OCI-LY3 (cell line): ENCODE measurements around the gene ZHX3.

Experiments
- H2AFZ ChIP-seq: fragments of 200-600, 300-600 bp; shearing (Covaris generic); 2 replicates; pipeline ENCODE4 v1.6.0; 2014; ENCODE audit warnings: antibody characterized with exemption, low read depth, low read length
- H3K27ac ChIP-seq: fragments of 200-600, 300-600 bp; sonication (generic); 2 replicates; pipeline ENCODE4 v1.5.1; 2014; ENCODE audit warnings: mild to moderate bottlenecking, low read length, moderate library complexity, mixed read lengths
- H3K27me3 ChIP-seq: fragments of 200-600, 300-600 bp; sonication (generic); 2 replicates; pipeline ENCODE4 v1.6.1; 2014; ENCODE audit warnings: low read depth, low read length, mixed read lengths
- H3K36me3 ChIP-seq: fragments of 200-600, 300-600 bp; sonication (generic); replicated peaks from 2 replicates; pipeline ENCODE3; 2014; ENCODE audit warnings: low read depth, low read length, mixed read lengths
- H3K4me1 ChIP-seq: fragments of 300-600, 200-600 bp; sonication (generic); 2 replicates; pipeline ENCODE4 v1.6.1; 2014; ENCODE audit warnings: low read length, mixed read lengths
- H3K4me2 ChIP-seq: fragments of 200-600, 300-600 bp; sonication (generic); 2 replicates; pipeline ENCODE4 v1.6.1; 2014; ENCODE audit warnings: low read length, mixed read lengths
- H3K4me3 ChIP-seq: fragments of 300-600, 200-600 bp; sonication (generic); 2 replicates; pipeline ENCODE4 v1.5.1; 2014; ENCODE audit warnings: antibody characterized with exemption, mild to moderate bottlenecking, low read length, moderate library complexity
- H3K79me2 ChIP-seq: fragments of 300-600, 200-600 bp; shearing (Covaris generic); 2 replicates; pipeline ENCODE4 v1.6.1; 2014; ENCODE audit warnings: mild to moderate bottlenecking, low read length, mixed read lengths
- H3K9ac ChIP-seq: fragments of 300-600, 200-600 bp; shearing (Covaris generic); 2 replicates; pipeline ENCODE4 v1.6.0; 2014; ENCODE audit warnings: mild to moderate bottlenecking, low read length, moderate library complexity
- H3K9me3 ChIP-seq: fragments of 200-600, 300-600 bp; shearing (Covaris generic); 2 replicates; pipeline ENCODE4 v1.6.1; 2014; ENCODE audit warnings: low read length, mixed read lengths; ENCODE audit not compliant: insufficient read depth
- H4K20me1 ChIP-seq: fragments of 200-600, 300-600 bp; sonication (generic); 2 replicates; pipeline ENCODE4 v1.6.1; 2016; ENCODE audit warnings: low read length, mixed read lengths; ENCODE audit not compliant: insufficient read depth
- CTCF ChIP-seq: fragments of 200-600, 300-600 bp; sonication (generic); IDR thresholded peaks from 2 replicates; pipeline ENCODE4 v1.5.1; 2014; ENCODE audit warnings: antibody characterized with exemption, low read length, low read depth
- EZH2phosphoT487 ChIP-seq: fragments of 200-600 bp; shearing (Covaris generic); IDR thresholded peaks from 2 replicates; pipeline ENCODE4 v1.6.1; 2018; ENCODE audit warnings: antibody characterized with exemption, mixed run types, low read depth

The ZHX3 gene

GRCh38 chr20:41286240-41286851 is 31.2 kb downstream of the ZHX3 start:
- no peak overlapping the region for H3K4me3 ChIP-seq
- H3K4me1 ChIP-seq = peaks cover 12% of the 10 kb centered on the region
- H2AFZ ChIP-seq = no peak overlapping the region
- TF ChIP-seq CTCF (no peak), EZH2phosphoT487 (no peak)
- H3K36me3 ChIP-seq = no peaks in the 10 kb centered on the region
- H3K9ac ChIP-seq = no peak overlapping the region
- H3K79me2 ChIP-seq = no peaks in the 10 kb centered on the region
- no peaks in the 10 kb centered on the region for H3K27me3 ChIP-seq
- no peaks in the 10 kb centered on the region for H4K20me1 ChIP-seq
- no peak overlapping the region for H3K27ac ChIP-seq
- peaks cover 7% of the 10 kb centered on the region; the same call in 1 of the 2 replicates for H3K9me3 ChIP-seq
- H3K4me2 ChIP-seq = no peak overlapping the region

DNA sequence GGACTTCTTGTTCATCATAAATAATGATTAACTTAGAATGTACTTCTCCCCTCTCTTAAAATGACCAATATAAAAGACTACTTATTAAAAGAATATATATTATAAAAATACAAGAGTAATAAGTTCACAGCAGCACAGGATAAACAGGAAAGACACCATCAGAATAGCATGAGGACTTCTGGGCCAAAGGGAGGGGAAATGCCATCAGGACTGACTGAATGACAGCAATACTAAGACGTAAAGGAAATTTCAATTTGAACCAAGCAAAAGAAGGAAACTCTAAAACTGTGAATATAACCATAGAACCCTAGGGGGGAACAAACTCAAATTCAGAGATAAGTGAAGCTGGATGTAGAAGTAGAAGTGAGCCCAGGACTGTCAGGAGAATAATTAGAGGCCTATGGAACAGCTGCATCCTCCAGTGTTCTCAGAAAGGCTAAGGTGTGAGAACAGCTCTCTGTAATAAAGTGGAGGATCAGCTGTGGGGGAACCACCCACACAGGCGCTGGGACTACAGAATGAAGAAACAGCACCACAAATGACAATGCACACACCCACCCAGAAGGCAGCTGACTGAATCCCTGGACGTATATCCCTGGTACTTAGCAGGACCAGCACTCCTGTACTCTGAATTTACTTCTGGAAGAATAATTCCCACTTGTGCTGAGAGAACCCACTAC is 37.8 kb downstream of the ZHX3 start:
- H3K9ac ChIP-seq = no peak overlapping the region
- no peak overlapping the region for H2AFZ ChIP-seq
- no peak overlapping the region for H3K4me2 ChIP-seq
- H3K27ac ChIP-seq = no peak overlapping the region
- H3K4me1 ChIP-seq = no peaks in the 10 kb centered on the region
- no peaks in the 10 kb centered on the region for H3K79me2 ChIP-seq
- H3K36me3 ChIP-seq = no peaks in the 10 kb centered on the region
- TF ChIP-seq CTCF = no peak
- TF ChIP-seq EZH2phosphoT487 = no peak
- H3K27me3 ChIP-seq = no peaks in the 10 kb centered on the region
- H3K9me3 ChIP-seq = no peaks in the 10 kb centered on the region
- no peak overlapping the region for H3K4me3 ChIP-seq
- no peaks in the 10 kb centered on the region for H4K20me1 ChIP-seq

DNA sequence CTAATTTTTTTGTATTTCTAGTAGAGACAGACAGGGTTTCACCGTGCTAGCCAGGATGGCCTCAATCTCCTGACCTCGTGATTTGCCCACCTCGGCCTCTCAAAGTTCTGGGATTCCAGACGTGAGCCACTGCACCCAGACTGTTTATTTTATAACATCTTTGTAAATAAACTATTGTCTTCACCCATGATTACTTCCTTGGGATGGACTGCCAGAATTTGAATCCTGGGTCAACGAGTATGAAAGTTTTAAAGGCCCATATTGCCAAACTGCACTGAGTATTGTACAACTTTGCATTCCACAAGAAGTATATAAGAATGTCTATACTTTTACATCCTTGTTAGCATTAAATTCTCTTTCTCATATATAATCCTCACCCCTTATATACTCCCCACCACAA is 38.6 kb downstream of the ZHX3 start:
- Histone ChIP-seq H3K36me3 (no peaks in the 10 kb centered on the region), H3K4me3 (no peak overlapping the region), H3K27ac (no peak overlapping the region), H3K9me3 (no peaks in the 10 kb centered on the region), H3K27me3 (no peaks in the 10 kb centered on the region), H3K4me1 (no peaks in the 10 kb centered on the region), H4K20me1 (no peaks in the 10 kb centered on the region), H3K9ac (no peak overlapping the region), H3K79me2 (no peaks in the 10 kb centered on the region), H3K4me2 (no peak overlapping the region), H2AFZ (no peak overlapping the region)
- TF ChIP-seq CTCF = no peak

DNA sequence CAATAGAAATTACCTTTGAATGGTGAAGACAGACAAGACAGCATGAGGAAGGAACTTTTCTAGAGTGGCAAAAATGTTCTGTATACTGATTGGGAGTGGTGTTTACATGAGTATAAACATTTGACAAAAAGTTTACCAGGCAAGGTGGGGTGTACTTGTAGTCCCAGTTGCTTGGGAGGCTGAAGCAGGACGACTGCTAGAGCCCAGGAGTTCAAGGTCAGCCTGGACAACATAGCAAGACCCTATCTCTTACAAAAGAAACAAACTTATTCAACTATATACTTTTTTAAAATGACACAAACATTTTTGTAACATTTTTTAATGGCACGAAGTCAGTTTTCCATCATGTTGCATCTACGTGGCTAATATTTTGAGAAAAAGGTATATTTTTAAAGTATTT is 40.5 kb downstream of the ZHX3 start:
- Histone ChIP-seq H3K9me3 (no peaks in the 10 kb centered on the region), H2AFZ (no peak overlapping the region), H3K36me3 (no peaks in the 10 kb centered on the region), H3K27ac (no peak overlapping the region), H3K79me2 (no peaks in the 10 kb centered on the region), H3K4me1 (no peaks in the 10 kb centered on the region), H3K9ac (no peak overlapping the region), H4K20me1 (no peaks in the 10 kb centered on the region), H3K4me3 (no peak overlapping the region), H3K27me3 (no peaks in the 10 kb centered on the region), H3K4me2 (no peak overlapping the region)
- TF ChIP-seq CTCF (no peak), EZH2phosphoT487 (no peak)
